ENCODE results near the gene SPEN. TPM values are rescaled to one million over a fixed set of nuclear protein-coding genes. Genes with fewer than 3 reads are reported as not detected.

Gene SPEN
- total and polyA plus RNA-seq, 10 of the 15 experiments (the other 5 are each of a cell fraction or from before 2014, with no cell fraction given), result 5.2 to 58.7 (median 20.1) TPM

- ChIA-PET RAD21 (ENCODE audit: unreplicated experiment) (interaction anchor here (0.8 to 6.2 kb wide), 7 partner anchors 18 to 123 kb away, joined by 3 to 55 read pairs (median 7); partner anchors contain the start of gene ZBTB17), CTCF (interaction anchor here (1.0 to 2.4 kb wide), 5 partner anchors 15 to 37 kb away, joined by 3 to 8 read pairs (median 3); no protein-coding TSS in a partner anchor), SMC1A (ENCODE audit: uncharacterized antibody, unreplicated experiment) (interaction anchor here (0.7 to 4.8 kb wide), 19 partner anchors 9 to 155 kb away, joined by 3 to 15 read pairs (median 4); no protein-coding TSS in a partner anchor), POLR2A (interaction anchor here (0.5 to 6.1 kb wide), 6 partner anchors 15 to 499 kb away, joined by 3 to 75 read pairs (median 4); no protein-coding TSS in a partner anchor)
- peak overlapping the region; percentile 94 for H3K4me2 ChIP-seq (ENCODE audit: control insufficient read depth, insufficient read depth)
- in situ Hi-C loops (cut with MboI) (no loop called here), intact Hi-C loops (cut with micrococcal nuclease; ENCODE audit: unreplicated experiment) (no loop called here)
- no peaks in the 10 kb centered on the region; the same call in 1 of the 2 replicates for H3K4me1 ChIP-seq (ENCODE audit: control insufficient read depth, insufficient read depth, low read length)
- ATAC-seq (peak; percentile 52), DNase-seq (ENCODE audit: low read depth, low spot score) (no peak), FAIRE-seq (peak; percentile 92)
- 39% methylated on average over 6 of the region's 6 CpGs for WGBS (ENCODE audit: insufficient coverage, insufficient replicate concordance, low lambda C conversion rate, missing lambda C conversion rate)
- no TSS peak for BruUV-seq (replicated peaks)
- H3K9me3 ChIP-seq (replicated peaks; ENCODE audit: control insufficient read depth, insufficient read depth, low read length), result no peaks in the 10 kb centered on the region
- H3K4me3 ChIP-seq, result peak overlapping the region; percentile 68
- peak overlapping the region; percentile 86 for H3K27ac ChIP-seq (ENCODE audit: control insufficient read depth, insufficient read depth)
- H2AFZ ChIP-seq (ENCODE audit: control insufficient read depth, low read depth, low read length), result no peak overlapping the region
- peaks cover 96% of the 10 kb centered on the region for H3K79me2 ChIP-seq (ENCODE audit: control insufficient read depth, insufficient read depth, low read length)
- H4K20me1 ChIP-seq (ENCODE audit: control insufficient read depth, insufficient read depth), result no peaks in the 10 kb centered on the region
- H3K27me3 ChIP-seq (replicated peaks in 1 of 2; ENCODE audit: control insufficient read depth in 2 of 2, insufficient read depth in 2 of 2, low read length in 1 of 2), result no peaks in the 10 kb centered on the region
- H3K36me3 ChIP-seq (ENCODE audit: control insufficient read depth in 2 of 2, insufficient read depth in 2 of 2, low read length in 1 of 2), result no peaks in the 10 kb centered on the region
- peak overlapping the region; percentile 57; the same call in 1 of the 2 replicates for H3K9ac ChIP-seq (ENCODE audit: control insufficient read depth, insufficient read depth, low read length)
- TF ChIP-seq RUNX3 (IDR thresholded peaks at IDR 0.05; ENCODE audit: low read length), result peak; percentile 88
- TF ChIP-seq KDM1A (IDR thresholded peaks at IDR 0.05; ENCODE audit: borderline replicate concordance), result no peak
- TF ChIP-seq MEF2B (IDR thresholded peaks at IDR 0.05; ENCODE audit: partially characterized antibody, poor library complexity, severe bottlenecking), result peak; percentile 73
- no peak for TF ChIP-seq ZZZ3 (IDR thresholded peaks at IDR 0.05; ENCODE audit: control insufficient read depth, insufficient read length, low read depth)
- peak; percentile 11; the same call in 1 of the 2 replicates for TF ChIP-seq SPI1 (IDR thresholded peaks at IDR 0.05; ENCODE audit: borderline replicate concordance, insufficient read depth, low read depth, low read length)
- no peak for TF ChIP-seq MTA3 (IDR thresholded peaks at IDR 0.05; ENCODE audit: borderline replicate concordance, low read length)
- TF ChIP-seq ZNF274 (IDR thresholded peaks at IDR 0.05; ENCODE audit: insufficient read depth, insufficient read length), result no peak
- no peak for TF ChIP-seq ZBED1 (IDR thresholded peaks at IDR 0.05; ENCODE audit: borderline replicate concordance)
- TF ChIP-seq GABPA (IDR thresholded peaks at IDR 0.05; ENCODE audit: low read depth), result no peak
- TF ChIP-seq IKZF2 (IDR thresholded peaks at IDR 0.05), result peak; percentile 41 to 63; a peak in 2 of 4 replicates
- no peak for TF ChIP-seq USF1 (IDR thresholded peaks at IDR 0.05; ENCODE audit: borderline replicate concordance, extremely low read length, insufficient read depth, low read depth, low read length)
- TF ChIP-seq NR2F1 (conservative IDR thresholded peaks at IDR 0.05), result no peak
- TF ChIP-seq CREM (IDR thresholded peaks at IDR 0.05; ENCODE audit: low read depth), result peak; percentile 70
- no peak for TF ChIP-seq SP1 (IDR thresholded peaks at IDR 0.05; ENCODE audit: low read depth, low read length)
- no peak for TF ChIP-seq BMI1 (IDR thresholded peaks at IDR 0.05; ENCODE audit: borderline replicate concordance)
- no peak for TF ChIP-seq HCFC1 (IDR thresholded peaks at IDR 0.05; ENCODE audit: low read length)
- TF ChIP-seq SREBF2 (IDR thresholded peaks at IDR 0.05; ENCODE audit: low read length), result no peak
- no peak for TF ChIP-seq NR2C1 (IDR thresholded peaks at IDR 0.05)
- TF ChIP-seq POLR2AphosphoS5 (IDR thresholded peaks at IDR 0.05; ENCODE audit: low read length), result no peak
- TF ChIP-seq ZNF24 (IDR thresholded peaks at IDR 0.05), result no peak
- peak; percentile 55; the same call in 1 of the 2 replicates for TF ChIP-seq JUNB (IDR thresholded peaks at IDR 0.05)
- TF ChIP-seq POLR2AphosphoS2 (IDR thresholded peaks at IDR 0.05; ENCODE audit: low read depth, low read length), result no peak
- TF ChIP-seq GATAD2B (conservative IDR thresholded peaks at IDR 0.05; ENCODE audit: low read depth), result no peak
- 0 out of 2 replicates have a peak, but pooled peaks have one; percentile 32 for TF ChIP-seq BCL11A (IDR thresholded peaks at IDR 0.05; ENCODE audit: low read depth, low read length)
Observed at GRCh38 chr1:15852036-15852827, 4.7 kb downstream of the SPEN start.
